22Rv1 (cell line): ENCODE measurements around the gene NRXN3.

Experiments used
- CTCF ChIP-seq: fragments of 450-650 bp; IDR thresholded peaks from 2 replicates; pipeline ENCODE4 v1.5.1; 2017; ENCODE audit warnings: mild to moderate bottlenecking
- ZFX ChIP-seq: fragments of 450-650 bp; IDR thresholded peaks from 2 replicates; pipeline ENCODE4 v1.6.1; 2017; ENCODE audit warnings: antibody characterized with exemption, borderline replicate concordance

DNA sequence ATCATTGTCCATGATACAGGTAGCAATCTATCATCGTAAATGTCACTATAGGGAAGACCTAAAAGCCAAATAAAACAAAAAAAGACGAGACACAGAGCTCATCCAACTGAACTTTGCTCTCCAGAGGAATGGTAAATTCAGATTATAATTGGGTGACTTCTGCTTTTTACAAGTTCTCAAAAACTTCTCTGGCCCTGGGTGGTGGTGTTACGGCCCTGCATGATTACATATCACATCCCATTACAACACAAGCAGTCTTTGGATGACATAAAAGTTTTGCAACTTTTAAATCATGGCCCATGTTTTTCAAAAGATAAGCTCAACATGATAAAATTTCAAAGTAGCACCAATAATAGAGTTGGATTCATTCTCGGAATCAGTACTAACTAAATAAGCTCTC, 1741.6 kb downstream of the NRXN3 start:
- TF ChIP-seq CTCF = no peak
- TF ChIP-seq ZFX = no peak
